Lung (tissue), 12 donors: ENCODE results near the gene GPC6. TPM values are rescaled to one million over a fixed set of nuclear protein-coding genes. Genes with fewer than 3 reads are reported as not detected.

Experiments
- ATAC-seq: fragments of 200-7000 bp; cut with Tn5 transposase; one replicate; pipeline ENCODE4 v1.9.1; 2020; ENCODE audit warnings: moderate number of reproducible peaks; ENCODE audit not compliant: insufficient read depth, low FRiP score
- DNase-seq, 3 donors: peaks; one replicate each; pipeline ENCODE4 v3.0.0-alpha.2; 2013 to 2017
- H3K27ac ChIP-seq, 2 donors: one replicate each; pipeline ENCODE4 v1.5.1; 2013; ENCODE audit warnings: mild to moderate bottlenecking in 2 of 2, moderate library complexity in 2 of 2, control low read depth in 1 of 2, inconsistent platforms in 1 of 2, low read depth in 1 of 2, low read length in 1 of 2
- H3K27me3 ChIP-seq, 3 donors: one replicate each; pipeline ENCODE4 v1.5.1; 2013; ENCODE audit warnings: low read length in 2 of 3; ENCODE audit not compliant: control insufficient read depth in 3 of 3, insufficient read depth in 3 of 3
- H3K36me3 ChIP-seq, 4 donors: one replicate each; pipeline ENCODE4 v1.5.1; 2013; ENCODE audit warnings: low read length in 4 of 4, mild to moderate bottlenecking in 1 of 4, moderate library complexity in 1 of 4; ENCODE audit not compliant: control insufficient read depth in 4 of 4, insufficient read depth in 4 of 4
- H3K4me1 ChIP-seq, 5 donors: one replicate each; pipeline ENCODE4 v1.5.1; 2013; ENCODE audit warnings: low read length in 5 of 5, mild to moderate bottlenecking in 2 of 5, moderate library complexity in 1 of 5; ENCODE audit not compliant: control insufficient read depth in 5 of 5, insufficient read depth in 5 of 5
- H3K4me3 ChIP-seq: one replicate; pipeline ENCODE4 v1.5.1; 2013; ENCODE audit warnings: mild to moderate bottlenecking, control low read depth, moderate library complexity
- H3K9ac ChIP-seq, 2 donors: one replicate each; pipeline ENCODE4 v1.5.1; 2013; ENCODE audit warnings: low read length in 2 of 2, control low read depth in 1 of 2; ENCODE audit not compliant: insufficient read depth in 1 of 2
- H3K9me3 ChIP-seq, 4 donors: one replicate each; pipeline ENCODE4 v1.5.1; 2013; ENCODE audit warnings: low read length in 3 of 4, mild to moderate bottlenecking in 1 of 4, moderate library complexity in 1 of 4; ENCODE audit not compliant: control insufficient read depth in 4 of 4, insufficient read depth in 3 of 4
- CTCF ChIP-seq: IDR thresholded peaks from 2 replicates; pipeline ENCODE4 v1.5.1; 2012; ENCODE audit warnings: mild to moderate bottlenecking; ENCODE audit errors: control extremely low read depth, extremely low read depth
- WGBS, 2 donors: extraction: QIAGEN DNeasy Blood & Tissue Kit; methylation state at CpG; one replicate each; pipeline ENCODE4 v1.1.7; 2013; 5-methylcytosine and 5-hydroxymethylcytosine counted together
- polyA plus RNA-seq, 2 donors: library from polyadenylated mRNA; stranded (reverse); fragments of 200-250 nt; gene quantifications; one replicate each; pipeline ENCODE4 v1.2.1, GENCODE V29; 2013
- total RNA-seq, 2 donors: library from RNA; depleted of rRNA in 1 of 2; stranded (reverse); fragments of >200 nt in 1 of 2; gene quantifications; one replicate each; pipeline ENCODE4 v1.2.1, GENCODE V29; 2014 to 2021
- donor health status: control.
- donor health status: control.
- donor health status: Bipolar disorder and iron deficiency.
- donor health status: healthy.
- donor health status: DM: yes; HTN: yes; CAD: no.

Gene GPC6
- total and polyA plus RNA-seq, 4 donors: 0.45 to 31.4 (median 4.8) TPM

DNA sequence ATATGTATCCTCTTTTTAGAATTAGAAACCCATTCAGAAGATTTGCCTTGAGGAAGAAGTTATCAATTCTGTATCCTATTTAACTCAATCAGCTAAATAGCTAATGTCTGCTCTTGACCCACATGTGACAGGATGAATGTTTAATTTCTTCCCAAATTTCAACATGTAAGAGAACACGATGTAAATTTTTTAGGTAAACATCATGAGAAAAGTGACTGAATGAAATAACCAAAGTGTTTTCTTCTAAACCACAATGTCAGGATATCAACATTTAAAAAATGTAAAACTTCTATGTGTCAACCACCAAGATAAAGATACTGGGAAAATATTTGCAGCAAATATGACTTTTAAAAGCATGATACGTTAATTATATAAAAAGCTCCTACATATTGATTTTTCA is 950.4 kb downstream of the GPC6 start:
- Histone ChIP-seq H3K4me3 (no peak overlapping the region), H3K36me3 (no peaks in the 10 kb centered on the region), H3K4me1 (peaks cover 0 to 26% (median 2%) of the 10 kb centered on the region in 5 donors), H3K9ac (no peak overlapping the region), H3K27me3 (no peaks in the 10 kb centered on the region), H3K9me3 (no peaks in the 10 kb centered on the region), H3K27ac (no peak overlapping the region)
- TF ChIP-seq CTCF: no peak
- WGBS, 2 donors: 52 to 59% methylated on average over 2 of the region's 2 CpGs
- DNase-seq (no peak), ATAC-seq (no peak)

DNA sequence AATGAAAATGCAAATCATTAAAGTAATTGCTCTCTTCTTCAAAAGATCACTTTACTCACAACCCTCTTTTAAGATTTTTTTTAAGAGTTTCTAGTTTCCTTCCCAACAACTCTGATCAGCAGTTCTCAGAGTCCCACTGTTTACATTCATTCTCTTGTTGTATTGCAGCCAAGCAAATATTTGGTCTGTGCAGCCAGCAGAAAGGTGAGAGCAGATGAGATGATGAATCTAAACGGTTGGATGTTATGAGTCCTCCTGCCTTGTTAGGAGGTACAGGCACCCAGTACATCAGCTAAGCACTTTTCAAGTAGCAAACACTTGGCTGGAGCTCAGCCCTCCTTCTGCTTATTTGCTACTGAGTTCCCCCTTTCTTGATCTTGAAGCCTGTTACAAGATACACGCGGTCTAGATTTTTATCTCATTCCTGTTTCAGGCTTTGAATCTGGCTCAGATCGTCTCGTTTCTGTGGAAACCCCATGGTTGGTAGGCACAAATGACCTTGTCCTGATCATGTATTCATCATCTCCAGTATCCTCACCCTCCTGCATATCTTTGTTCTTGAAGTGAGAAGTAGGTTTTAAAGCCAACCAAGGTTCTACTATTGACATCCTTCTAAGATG is 952.1 kb downstream of the GPC6 start:
- no peaks in the 10 kb centered on the region for H3K27me3 ChIP-seq
- WGBS, 2 donors: 15 to 24% methylated on average over 5 of the region's 5 CpGs
- no peak for ATAC-seq

GRCh38 chr13:94181461-94182107 is 955.0 kb downstream of the GPC6 start:
- Histone ChIP-seq H3K36me3 (no peaks in the 10 kb centered on the region), H3K9me3 (no peaks in the 10 kb centered on the region), H3K27ac (no peak overlapping the region), H3K27me3 (no peaks in the 10 kb centered on the region), H3K9ac (no peak overlapping the region), H3K4me3 (no peak overlapping the region), H3K4me1 (peaks cover 0 to 5% (median 2%) of the 10 kb centered on the region in 5 donors)
- WGBS, 2 donors: 79 to 86% methylated on average over 1 of the region's 1 CpG
- DNase-seq: no peak
- ATAC-seq: no peak
- no peak for TF ChIP-seq CTCF

More for the DNA sequence above, 952.1 kb downstream of the GPC6 start:
- Histone ChIP-seq H3K9me3 (no peaks in the 10 kb centered on the region), H3K36me3 (no peaks in the 10 kb centered on the region), H3K4me1 (peaks cover 0 to 13% (median 2%) of the 10 kb centered on the region in 5 donors), H3K27ac (no peak overlapping the region), H3K4me3 (no peak overlapping the region), H3K9ac (no peak overlapping the region)
- TF ChIP-seq CTCF: no peak
- peak in 1 of 3 donors; percentile 40 for DNase-seq
